Islet of Langerhans (tissue), 1 donor: Measurements from ENCODE around the gene SGIP1.
"Not testable (repeated sequence)": the region's sequence is repeated elsewhere in the genome, so short reads cannot be mapped to it uniquely, and the experiment has no call there.

Source experiments
- FAIRE-seq: peaks from one replicate; lab custom pipeline; 2011; peaks lifted over from hg19 to GRCh38; lab: Jason Lieb, UNC

The SGIP1 gene

GRCh38 chr1:66684353-66684752 is 150.4 kb downstream of the SGIP1 start:
- no peak for FAIRE-seq

- FAIRE-seq = no peak
These were observed 151.3 kb downstream of the SGIP1 start for GRCh38 chr1:66685265-66685664.

GRCh38 chr1:66685670-66686069 is 151.7 kb downstream of the SGIP1 start:
- no peak for FAIRE-seq

- no peak for FAIRE-seq
These were observed 152.5 kb downstream of the SGIP1 start for GRCh38 chr1:66686406-66686805.

- no peak for FAIRE-seq
These were observed 153.4 kb downstream of the SGIP1 start for GRCh38 chr1:66687358-66687757.

GRCh38 chr1:66690666-66691381 is 156.9 kb downstream of the SGIP1 start:
- no peak for FAIRE-seq

GRCh38 chr1:66692681-66693080 is 158.7 kb downstream of the SGIP1 start:
- FAIRE-seq = no peak

- FAIRE-seq = no peak
These were observed 159.9 kb downstream of the SGIP1 start for GRCh38 chr1:66693856-66694255.

- no peak for FAIRE-seq
These were observed 161.2 kb downstream of the SGIP1 start for GRCh38 chr1:66695116-66695515.

GRCh38 chr1:66696771-66697170 is 162.8 kb downstream of the SGIP1 start:
- FAIRE-seq = no peak

GRCh38 chr1:66699213-66699612 is 165.3 kb downstream of the SGIP1 start:
- no peak for FAIRE-seq

GRCh38 chr1:66704177-66704875 is 170.4 kb downstream of the SGIP1 start:
- FAIRE-seq = no peak

GRCh38 chr1:66705110-66705509 is 171.2 kb downstream of the SGIP1 start:
- no peak for FAIRE-seq

- no peak for FAIRE-seq
These were observed 177.5 kb downstream of the SGIP1 start for GRCh38 chr1:66711420-66711819.

- FAIRE-seq = no peak
These were observed 178.9 kb downstream of the SGIP1 start for GRCh38 chr1:66712839-66713238.

- FAIRE-seq = no peak
These were observed 190.0 kb downstream of the SGIP1 start for GRCh38 chr1:66723985-66724384.

GRCh38 chr1:66725885-66726665 is 192.1 kb downstream of the SGIP1 start:
- FAIRE-seq = no peak

GRCh38 chr1:66728021-66728420 is 194.1 kb downstream of the SGIP1 start:
- FAIRE-seq = no peak

- not testable (repeated sequence) for FAIRE-seq
These were observed 194.8 kb downstream of the SGIP1 start for GRCh38 chr1:66728716-66729115.

GRCh38 chr1:66729119-66729518 is 195.2 kb downstream of the SGIP1 start:
- FAIRE-seq = no peak

- FAIRE-seq = no peak
These were observed 195.6 kb downstream of the SGIP1 start for GRCh38 chr1:66729523-66729922.

- FAIRE-seq = no peak
These were observed 196.5 kb downstream of the SGIP1 start for GRCh38 chr1:66730462-66730861.
